GM18498 (cell line): Measurements from ENCODE around the gene RARS2.
"Not testable (repeated sequence)": the region's sequence is repeated elsewhere in the genome, so short reads cannot be mapped to it uniquely, and the experiment has no call there.

Experiments used
- ATAC-seq: cut with Tn5 transposase; IDR thresholded peaks from one replicate; pipeline ENCODE4 v1.9.1; 2021; ENCODE audit warnings: mild to moderate bottlenecking, moderate library complexity; ENCODE audit not compliant: unreplicated experiment

Gene RARS2

GRCh38 chr6:87589693-87590416, at the start of gene RARS2, which contains the start of gene ORC3:
Gene RARS2, minus strand, starts transcription at chr6:87589987. Its CDS starts 30 bp downstream, at chr6:87589957.
Gene ORC3, plus strand, starts transcription at chr6:87590135. Its CDS starts 34 bp downstream, at chr6:87590169.
- peak; percentile 100 for ATAC-seq

- no peak for ATAC-seq
Measured at GRCh38 chr6:87639373-87639772, 49.6 kb upstream of the RARS2 start.

GRCh38 chr6:87637106-87637505, 47.3 kb upstream of the RARS2 start:
- ATAC-seq, result no peak

GRCh38 chr6:87636315-87636714, 46.5 kb upstream of the RARS2 start:
- ATAC-seq, result no peak

- no peak for ATAC-seq
Measured at GRCh38 chr6:87633851-87634250, 44.1 kb upstream of the RARS2 start.

- ATAC-seq, result no peak
Measured at GRCh38 chr6:87630746-87631145, 41.0 kb upstream of the RARS2 start.

- ATAC-seq, result no peak
Measured at GRCh38 chr6:87628881-87629280, 39.1 kb upstream of the RARS2 start.

- ATAC-seq, result no peak
Measured at GRCh38 chr6:87628424-87628823, 38.6 kb upstream of the RARS2 start.

- no peak for ATAC-seq
Measured at GRCh38 chr6:87623248-87623647, 33.5 kb upstream of the RARS2 start.

- no peak for ATAC-seq
Measured at GRCh38 chr6:87618531-87618930, 28.7 kb upstream of the RARS2 start.

- ATAC-seq, result no peak
Measured at GRCh38 chr6:87617405-87617804, 27.6 kb upstream of the RARS2 start.

GRCh38 chr6:87613018-87613417, 23.2 kb upstream of the RARS2 start:
- ATAC-seq, result not testable (repeated sequence)

GRCh38 chr6:87608802-87609201, 19.0 kb upstream of the RARS2 start:
- ATAC-seq, result no peak

- ATAC-seq, result no peak
Measured at GRCh38 chr6:87606199-87606598, 16.4 kb upstream of the RARS2 start.

- ATAC-seq, result no peak
Measured at GRCh38 chr6:87600576-87600975, 10.8 kb upstream of the RARS2 start.

- no peak for ATAC-seq
Measured at GRCh38 chr6:87590990-87591389, 1.2 kb upstream of the RARS2 start.

- ATAC-seq, result no peak
Measured at GRCh38 chr6:87590417-87590880, 662 bp upstream of the RARS2 start.

GRCh38 chr6:87588756-87589407, 905 bp downstream of the RARS2 start:
- no peak for ATAC-seq

GRCh38 chr6:87586371-87587077, 3.3 kb downstream of the RARS2 start:
- ATAC-seq, result no peak

- ATAC-seq, result no peak
Measured at GRCh38 chr6:87583822-87584221, 6.0 kb downstream of the RARS2 start.

- ATAC-seq, result no peak
Measured at GRCh38 chr6:87575423-87575822, 14.4 kb downstream of the RARS2 start.
